GM19467 (cell line): ENCODE results near the gene PPIC.

ENCODE experiments used
- ATAC-seq: cut with Tn5 transposase; IDR thresholded peaks from one replicate; pipeline ENCODE4 v1.9.1; 2021; ENCODE audit warnings: mild to moderate bottlenecking, moderate library complexity; ENCODE audit not compliant: unreplicated experiment

Gene PPIC

DNA sequence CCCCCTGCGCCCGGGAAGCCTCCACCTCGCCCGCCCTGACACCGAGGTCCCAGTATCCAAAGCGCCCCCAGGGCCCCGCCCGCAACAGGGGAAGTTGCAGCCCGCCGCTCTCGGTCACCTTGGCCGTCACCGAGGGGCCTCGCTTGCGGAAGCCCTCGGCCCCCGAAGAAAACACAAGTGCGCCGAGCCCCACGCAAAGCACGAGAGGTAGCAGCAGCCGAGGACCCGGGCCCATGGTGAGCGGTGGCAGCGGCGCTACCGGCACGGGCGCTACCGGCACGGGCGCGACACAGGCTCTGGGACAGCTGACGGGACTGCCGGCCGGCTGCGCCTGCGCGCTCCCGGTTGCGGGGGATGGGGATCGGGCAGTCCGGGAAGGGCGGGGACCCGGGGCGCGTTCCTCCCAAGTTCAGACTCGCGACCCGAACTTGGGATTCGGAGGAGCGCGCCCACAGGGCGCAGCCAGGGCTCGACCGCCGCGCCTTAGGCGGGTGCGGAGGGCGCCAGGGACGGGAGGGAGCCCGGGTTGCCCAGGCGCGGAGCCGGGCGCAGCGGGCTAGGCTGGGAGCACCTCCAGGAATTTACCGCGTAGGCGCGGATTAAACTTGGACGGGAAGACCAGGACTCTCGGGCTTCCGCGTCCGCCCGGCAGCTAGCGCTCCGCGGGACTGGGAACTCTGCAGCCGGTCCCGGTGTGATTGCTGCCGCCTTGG lies at the start of gene PPIC:
Gene PPIC, minus strand, starts transcription at position 335 of the 713 bp plus-strand sequence. Its CDS starts 100 bp downstream, at position 235.
- peak; percentile 66 for ATAC-seq

DNA sequence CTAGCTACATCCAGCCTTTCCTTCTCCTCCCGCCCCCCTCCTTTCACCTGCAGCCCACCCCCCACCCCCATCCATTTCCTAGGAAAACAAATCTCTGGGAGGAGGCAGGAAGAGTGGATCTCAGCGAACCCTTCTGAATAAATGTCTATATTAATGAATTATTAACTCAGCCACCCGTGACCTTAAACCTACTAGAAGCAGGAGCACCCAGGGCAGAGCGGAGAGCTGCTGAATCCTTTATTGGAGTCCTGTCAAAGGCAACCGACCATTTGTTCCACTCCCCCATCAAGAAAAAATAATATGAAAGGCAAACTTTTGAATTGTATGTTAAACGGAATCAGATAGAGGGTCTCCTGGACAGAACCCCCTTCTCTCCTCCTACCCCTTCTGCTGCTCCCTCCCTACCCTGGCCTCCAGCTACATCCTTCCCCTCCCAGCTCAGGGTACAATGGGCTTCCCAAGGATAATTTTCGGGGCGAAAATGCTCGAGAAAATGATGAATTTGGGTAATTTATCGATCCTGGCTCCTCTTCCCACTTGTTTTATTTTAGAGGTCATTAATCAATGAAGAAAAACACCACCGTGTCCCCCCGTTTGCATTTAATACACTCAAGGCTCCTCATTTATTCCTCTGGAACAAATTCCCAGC lies 49.2 kb upstream of the PPIC start:
- ATAC-seq: no peak

DNA sequence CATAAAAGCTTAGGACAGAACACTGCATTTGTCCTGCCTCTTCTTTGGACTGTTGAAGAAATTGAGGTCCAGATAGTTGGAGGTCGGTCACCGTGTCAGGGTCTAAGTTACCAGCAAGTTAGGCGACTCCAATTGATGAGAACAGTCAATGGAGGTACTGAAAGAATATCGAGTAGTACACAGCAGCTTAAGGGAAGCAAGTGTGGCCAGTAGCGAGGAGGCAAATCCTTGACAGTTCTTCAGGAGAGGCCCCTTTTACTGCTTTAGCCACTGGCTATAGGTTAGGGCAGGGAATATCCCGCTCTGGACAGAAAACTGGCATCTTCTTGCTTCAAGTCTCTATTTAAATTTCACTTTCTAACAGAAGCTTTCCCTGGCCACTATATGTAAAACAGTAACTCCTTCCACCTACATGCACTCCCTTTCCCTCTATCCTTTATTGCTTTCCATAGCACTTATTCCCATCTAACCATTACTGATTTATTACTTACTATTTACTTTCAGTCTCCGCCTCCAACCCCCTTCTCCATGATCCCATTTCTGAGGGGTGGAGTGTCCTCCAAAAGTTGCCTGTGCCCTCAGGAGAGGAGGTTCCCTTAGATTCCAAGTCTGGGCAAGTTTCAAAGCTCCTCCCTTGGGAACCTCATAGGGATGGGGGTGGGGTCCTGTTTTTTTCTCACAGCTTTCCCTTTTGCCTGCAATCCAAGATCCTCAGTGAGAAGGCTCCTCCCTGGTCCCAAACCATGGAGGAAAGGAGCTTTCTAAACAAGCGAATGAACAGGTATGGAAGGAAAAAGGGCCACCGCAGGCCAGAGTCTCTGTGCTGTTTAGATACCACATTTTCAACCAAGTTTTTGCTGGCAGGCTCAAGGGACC lies 48.4 kb upstream of the PPIC start:
- no peak for ATAC-seq

DNA sequence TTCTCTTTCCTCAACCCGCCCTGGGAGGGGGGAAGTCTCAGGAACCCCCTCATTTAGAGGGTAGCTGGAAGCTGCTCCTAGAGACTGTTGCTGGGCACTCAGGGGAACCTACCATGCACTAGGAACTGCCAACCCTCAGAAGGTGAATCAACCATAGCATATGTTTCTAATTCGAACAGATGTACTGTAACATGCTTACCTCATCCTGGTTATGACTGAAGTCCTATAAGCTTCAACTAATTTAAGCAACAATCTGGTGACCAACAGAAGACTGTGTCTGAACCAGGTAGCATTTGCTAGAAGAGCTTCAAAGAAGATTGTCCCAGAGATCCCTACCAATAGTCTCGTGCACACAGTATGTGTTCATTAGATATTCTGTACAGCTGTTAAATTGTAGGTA lies 46.8 kb upstream of the PPIC start:
- no peak for ATAC-seq

DNA sequence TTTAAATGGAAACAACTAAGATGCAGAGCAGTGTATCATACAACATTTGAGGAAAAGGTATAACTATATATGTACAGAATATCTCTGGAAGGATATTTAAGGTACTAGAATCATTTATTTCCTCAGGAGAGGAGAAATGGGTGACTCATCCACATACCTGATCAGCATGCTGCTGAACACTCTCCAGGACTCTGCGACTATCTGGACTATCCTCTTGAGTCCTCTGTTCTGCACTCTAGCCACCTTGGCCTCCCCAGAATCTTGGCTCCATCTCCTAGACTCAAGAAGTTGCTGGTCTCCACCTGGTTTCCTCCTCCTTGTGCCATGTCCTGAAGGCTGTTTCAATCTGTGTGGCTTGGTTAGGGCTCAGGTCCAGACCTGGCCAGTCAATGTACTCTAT lies 43.7 kb upstream of the PPIC start:
- ATAC-seq: no peak

DNA sequence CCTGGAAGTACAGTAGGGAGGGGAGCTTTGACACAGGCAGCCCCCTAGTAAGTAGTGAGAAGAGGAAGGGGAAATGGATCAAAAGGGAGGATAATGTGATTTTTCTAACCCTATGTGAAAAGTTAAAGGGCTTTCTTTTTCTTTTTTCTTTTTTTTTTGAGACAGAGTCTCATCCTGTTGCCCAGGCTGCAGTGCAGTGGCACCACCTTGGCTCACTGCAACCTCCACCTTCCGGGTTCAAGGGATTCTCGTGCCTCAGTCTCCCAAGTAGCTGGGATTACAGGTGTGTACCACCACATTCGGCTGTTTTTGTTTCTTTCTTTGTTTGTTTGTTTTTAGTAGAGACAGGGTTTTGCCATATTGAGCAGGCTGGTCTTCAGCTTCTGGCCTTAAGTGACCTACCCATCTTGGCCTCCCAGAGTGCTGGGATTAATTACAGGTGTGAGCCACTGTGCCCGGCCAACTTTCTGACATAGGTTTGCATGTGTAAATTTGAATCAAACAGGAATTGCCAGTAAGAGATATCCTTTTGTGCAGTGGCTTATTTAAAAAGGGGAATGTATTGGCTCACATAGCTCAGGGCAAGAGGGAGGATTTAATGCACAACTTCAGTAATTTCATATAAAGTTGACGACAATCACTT lies 39.1 kb upstream of the PPIC start:
- no peak for ATAC-seq

DNA sequence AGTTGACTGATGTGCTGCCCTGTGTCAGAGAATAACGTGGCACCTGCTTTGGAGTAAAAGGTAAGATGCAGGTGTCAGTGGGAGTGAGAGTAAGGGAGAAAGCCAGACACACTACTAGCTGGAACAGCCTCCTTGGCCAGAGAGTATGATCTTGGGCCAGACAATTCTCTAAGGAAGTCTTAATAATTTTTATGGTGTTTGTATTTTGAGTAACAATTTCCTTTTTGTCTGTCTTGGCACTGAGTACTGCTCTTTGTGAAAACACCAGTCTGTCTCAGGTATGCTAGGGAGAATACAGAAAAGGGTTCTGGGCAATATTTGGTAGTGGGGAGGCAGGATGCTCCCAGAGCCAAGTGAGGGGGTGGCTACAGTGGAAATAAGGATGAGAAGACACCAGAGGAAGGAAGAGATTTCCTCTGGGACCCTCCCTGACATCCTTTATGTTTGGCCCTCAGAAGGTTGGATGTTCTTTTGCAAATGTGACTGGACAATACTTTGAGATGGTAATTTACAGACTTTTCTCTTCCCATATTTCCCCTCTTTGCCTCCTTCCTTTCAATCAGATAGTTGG lies 31.9 kb upstream of the PPIC start:
- no peak for ATAC-seq

DNA sequence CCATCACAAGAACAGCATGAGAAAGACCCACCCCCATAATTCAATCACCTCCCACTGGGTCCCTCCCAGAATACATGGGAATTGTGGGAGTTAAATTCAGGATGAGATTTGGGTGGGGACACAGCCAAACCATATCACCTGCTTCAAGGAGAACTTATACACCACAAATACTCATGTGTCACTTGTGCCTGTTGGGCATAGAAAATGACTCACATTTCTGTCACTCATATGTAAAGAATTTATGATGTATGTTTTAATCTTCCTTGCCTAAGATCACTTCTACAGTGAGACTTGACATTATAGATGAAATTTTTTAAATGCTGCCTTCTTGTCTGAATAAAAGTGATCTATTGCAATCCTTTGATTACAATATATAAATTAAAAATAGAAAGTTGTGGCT lies 29.5 kb upstream of the PPIC start:
- ATAC-seq: no peak

DNA sequence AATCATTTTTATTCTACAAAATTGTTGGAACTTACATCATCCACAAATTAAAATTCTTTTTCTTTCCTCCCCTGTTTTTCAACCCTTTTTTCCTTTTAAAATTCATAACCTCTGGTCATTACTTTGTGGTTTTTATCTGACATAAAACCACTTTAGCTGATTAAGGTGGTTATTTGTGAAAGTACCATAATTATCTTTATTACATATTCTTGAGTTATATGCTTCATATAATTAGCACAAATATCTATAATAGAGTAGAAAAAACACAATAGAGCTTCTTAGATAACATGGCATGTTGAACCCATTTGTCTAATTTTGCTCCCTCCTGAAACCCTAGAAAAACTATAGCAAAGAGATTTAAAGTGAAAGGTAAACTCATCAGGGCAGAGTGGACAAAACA lies 22.9 kb upstream of the PPIC start:
- no peak for ATAC-seq

DNA sequence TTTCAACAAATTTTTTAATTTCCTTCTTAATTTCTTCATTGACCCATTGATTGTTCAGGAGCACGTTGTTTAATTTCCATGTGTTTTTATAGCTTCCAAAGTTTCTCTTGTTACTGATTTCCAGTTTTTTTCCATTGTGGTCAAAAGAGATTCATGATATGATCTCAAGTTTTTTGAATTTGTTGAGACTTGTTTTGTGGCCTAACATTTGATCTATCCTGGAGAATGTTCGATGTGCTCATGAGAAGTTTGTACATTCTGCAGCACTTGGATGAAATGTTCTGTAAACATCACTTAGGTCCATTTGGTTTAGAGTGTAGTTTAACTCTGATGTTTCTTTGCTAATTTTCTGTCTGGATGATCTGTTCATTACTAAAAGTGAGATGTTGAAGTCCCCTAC lies 14.7 kb upstream of the PPIC start:
- ATAC-seq: no peak

DNA sequence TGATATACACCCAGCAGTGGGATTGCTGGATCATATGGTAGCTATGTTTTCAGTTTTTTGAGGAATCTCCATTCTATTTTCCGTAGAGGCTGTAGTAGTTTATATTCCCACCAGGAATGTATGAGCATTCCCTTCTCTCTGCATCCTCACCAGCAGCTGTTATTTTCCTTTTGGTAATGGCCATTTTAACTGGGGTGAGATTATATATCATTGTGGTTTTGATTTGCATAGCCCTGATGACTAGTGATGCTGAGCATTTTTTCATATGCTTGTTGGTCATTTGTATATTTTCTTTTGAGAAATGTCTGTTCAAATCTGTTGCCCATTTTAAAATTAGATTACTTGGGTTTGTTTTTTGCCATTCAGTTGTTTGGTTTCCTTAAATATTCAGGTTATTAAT lies 11.2 kb upstream of the PPIC start:
- no peak for ATAC-seq

DNA sequence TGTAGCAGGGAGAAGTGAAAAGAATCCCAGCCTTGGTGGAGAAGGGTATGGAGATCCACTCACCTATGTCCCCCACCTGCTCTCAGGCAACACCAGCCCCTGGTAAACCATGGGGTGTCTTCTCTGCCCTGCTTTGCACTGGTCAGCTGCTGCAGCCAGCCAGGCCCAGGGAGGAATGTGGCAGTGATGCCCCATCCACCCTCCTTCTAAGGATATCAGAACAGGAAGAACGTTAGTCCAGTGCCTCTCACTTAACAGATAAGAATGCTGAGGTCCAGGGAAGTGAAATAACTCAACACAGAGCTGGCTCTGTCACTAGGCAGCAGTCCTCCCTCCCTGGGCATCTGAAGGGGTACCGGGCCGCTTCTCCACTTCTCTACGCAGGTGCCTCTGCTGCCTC lies 9.7 kb upstream of the PPIC start:
- no peak for ATAC-seq

DNA sequence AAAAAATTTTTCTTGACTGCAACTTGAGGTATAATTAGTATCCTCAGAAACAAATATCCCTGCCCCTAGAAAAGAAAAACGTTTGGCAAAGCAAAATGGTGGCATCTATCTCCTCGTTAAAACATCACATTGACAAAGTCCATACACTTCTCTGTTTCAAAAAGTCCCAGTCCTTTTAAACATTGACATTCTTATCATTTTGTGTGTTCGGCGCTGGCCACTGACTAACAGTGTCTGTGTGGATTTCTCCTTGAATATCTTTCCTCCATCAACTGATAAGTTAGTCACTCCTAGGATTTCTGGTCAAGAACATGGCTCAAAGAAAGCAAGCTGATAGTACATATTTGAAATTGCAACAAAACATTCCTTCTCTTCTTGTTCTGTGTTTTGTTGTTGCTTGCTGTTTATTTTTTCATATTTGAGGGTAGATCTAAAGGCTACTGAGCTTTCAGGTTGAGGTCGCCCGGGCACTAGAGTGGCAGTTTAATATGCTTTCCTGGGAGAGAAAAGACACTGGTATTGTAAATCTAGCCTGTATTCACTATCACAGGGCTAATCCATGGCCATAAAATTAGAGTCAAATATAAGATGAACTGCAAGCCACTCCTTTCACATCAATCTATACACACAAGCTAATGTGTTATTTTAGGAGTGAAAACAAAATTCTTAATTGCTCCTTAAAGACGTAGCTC lies 8.5 kb upstream of the PPIC start:
- ATAC-seq: no peak

DNA sequence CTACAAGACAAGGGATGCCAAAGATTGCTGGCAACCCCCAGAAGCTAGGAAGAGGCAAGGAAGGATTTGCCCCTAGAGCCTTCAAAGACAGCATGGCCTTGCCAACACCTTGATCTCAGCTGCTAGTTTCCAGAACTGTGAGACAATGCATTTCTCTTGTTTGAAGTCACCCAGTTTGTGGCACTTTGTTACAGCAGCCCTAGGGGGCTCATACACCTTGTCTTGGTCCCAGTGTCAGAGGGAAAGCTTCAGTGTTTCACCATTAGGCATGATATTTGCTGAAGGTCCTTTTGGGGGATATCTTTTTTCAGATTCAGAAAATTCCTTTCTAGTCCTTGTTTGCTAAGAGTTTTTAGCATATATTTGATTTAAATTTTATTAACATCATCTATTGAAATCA lies 3.1 kb upstream of the PPIC start:
- ATAC-seq: no peak

DNA sequence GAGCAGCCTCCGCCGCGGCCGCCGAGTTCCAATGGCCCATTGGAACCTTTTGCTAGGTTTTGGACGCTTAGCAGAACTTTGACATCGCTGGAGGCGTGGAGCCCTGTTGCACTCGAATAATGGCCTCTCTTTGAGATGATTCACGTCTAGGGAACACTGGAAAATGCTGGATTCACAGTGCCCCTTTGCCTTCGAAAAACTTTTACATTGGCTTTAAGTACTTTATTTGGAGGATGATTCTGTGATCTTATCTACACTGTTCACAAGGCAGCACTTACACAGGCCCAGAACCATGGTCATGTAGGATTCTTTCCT lies 536 bp upstream of the PPIC start:
- ATAC-seq: no peak

DNA sequence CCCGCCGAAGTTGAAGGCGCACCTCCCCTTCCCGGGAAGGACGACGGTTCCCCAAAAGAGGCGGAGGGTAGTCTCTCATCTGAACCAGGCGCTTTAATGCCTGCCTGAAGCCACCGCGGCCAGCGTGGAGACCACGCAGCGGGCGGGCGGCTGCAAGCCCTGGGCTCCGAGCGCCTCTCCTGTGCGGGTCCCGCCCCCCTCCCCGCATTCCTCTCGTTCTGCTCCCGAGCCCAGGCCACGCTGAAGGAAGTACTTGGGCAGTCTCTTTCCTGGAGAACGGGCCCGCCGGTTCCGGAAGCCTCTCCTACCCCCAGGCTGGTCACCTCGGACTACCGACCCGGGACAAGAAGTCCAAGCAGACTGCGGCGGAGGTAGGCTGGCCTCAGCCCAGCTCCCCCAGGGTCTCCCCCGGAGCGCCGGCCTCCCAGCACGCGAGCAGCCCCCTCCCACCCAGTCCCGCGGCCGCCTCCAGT lies 571 bp downstream of the PPIC start:
- ATAC-seq: peak; percentile 18

DNA sequence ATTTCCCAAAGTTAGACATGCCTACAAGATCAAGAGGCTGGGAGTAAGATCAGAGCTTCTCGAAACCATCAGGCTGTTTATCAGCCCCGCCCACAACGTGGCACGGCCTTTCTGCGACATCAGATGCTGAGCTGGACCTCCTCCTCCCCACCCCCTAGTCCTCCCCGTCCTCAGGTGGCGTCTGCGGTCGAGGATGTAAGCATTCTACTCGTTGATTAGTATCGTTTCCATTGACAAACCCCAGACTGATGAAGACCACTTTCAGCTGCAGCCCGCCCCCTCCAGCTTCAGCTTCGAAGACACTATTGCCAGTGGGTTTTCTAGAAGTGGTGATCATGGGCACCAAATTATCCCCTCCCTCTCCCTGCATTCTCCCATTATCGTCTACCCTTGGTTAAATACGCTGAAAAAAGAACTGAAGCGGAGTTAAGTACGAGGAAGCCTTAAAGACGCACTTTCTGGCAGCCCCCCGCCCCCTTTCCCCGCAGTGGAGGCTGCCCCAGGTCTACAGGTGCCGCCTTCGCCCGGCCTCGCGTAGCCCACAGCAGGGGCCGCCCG lies 1.1 kb downstream of the PPIC start:
- ATAC-seq: peak; percentile 44

DNA sequence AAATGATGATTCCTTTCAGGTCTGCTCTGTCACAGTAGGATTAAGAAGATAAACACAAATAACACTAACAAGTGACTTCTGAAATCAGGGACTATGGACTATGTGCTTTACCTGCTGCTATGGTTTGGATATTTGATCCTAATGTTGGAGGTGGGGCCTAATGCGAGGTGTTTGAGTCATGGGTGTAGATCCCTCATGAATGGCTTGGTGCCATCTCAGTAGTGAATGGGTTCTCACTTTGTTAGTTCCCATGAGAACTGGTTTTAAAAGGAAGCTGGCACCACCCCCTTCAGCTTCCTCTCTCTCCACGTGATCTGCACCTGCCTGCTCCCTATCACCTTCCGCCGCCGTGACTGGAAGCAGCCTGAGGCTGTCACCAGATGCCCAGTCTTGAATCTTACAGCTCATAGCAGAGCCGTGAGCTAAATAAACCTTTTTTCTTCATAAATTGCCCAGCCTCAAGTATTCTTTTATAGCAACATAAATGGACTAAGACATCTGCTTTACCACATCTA lies 3.3 kb downstream of the PPIC start:
- ATAC-seq: no peak

DNA sequence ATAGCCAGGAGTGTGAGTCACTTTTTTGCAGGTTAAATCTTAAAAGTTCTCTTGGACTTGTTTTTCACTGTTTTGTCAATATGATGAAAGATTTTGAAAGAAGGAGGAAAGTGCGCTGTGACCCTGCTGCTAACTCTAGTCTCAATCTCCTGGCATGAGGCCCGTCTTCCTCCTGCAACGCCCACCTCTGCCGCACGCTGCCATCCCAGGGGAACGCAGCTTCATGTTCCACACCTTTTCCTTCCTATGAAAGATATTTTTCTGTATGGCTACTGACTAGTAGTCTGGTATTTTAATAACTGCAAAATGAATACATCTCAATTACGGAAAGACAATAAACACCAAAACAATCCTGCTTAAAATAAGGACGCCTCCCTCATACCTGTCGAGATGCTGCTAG lies 8.3 kb downstream of the PPIC start:
- no peak for ATAC-seq

DNA sequence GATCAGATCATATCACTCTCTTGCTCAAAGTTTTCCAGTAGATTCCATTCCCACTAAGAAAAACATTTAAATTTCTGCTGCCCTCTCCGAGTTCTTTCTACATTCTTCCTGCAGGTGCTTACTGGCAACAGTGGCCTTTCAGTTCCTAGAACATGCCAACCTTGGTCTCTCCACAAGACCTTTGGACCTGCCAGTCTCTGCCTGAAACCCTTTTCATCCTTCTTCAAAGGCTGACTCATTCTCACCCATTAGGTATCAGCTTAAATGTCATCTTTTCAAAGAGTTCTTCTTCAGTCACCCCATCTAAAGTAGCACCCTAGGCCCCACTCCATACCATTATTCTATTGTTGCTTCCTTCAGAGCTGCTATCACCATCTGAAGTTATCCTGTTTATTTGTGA lies 21.8 kb downstream of the PPIC start:
- no peak for ATAC-seq
